CD4-positive, alpha-beta T cell treated with Interleukin-10 for 1 hour (primary cell): Measurements from ENCODE around the gene IST1.
"Not testable (repeated sequence)": the region's sequence is repeated elsewhere in the genome, so short reads cannot be mapped to it uniquely, and the experiment has no call there.

Experiments
- DNase-seq: peaks from one replicate; pipeline ENCODE4 v3.0.0-alpha.2; 2020

The IST1 gene

DNA sequence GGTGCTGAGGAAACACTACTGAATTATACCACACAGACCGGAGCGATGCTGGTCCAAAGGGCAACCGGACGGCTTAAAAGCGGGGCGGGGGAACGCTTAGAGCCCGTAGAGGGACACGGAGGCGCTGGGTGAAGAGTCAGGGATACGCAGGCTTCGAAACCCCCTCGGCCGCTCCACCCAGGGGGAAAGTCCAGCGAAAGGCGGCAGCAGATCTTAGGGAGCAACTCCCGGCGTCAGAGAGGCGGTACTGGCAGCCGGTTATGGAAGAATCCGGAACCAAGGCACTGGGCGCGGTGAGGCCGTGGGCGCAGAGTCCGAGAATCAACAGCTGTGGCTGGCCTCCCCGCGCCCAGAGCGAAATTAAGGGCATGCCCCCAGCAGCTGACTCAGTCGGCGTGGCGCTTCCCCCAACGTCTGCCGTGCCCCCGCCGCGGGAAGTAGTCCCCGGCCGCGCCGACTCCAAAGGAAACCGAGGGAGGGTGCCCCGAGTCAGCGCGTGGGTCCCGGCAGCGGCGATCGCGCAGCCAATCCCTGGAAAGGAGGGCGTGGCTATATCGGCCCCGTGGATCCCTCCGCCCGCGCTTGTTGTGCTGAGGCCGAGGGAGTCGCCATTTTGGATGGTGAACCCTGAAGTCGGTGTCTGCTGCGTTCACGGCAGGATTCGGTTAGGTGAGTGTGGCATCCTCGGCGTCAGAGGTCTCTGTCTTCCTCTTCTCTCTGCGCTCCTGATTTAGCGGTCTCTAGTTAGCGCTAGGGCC, at the start of gene IST1:
Gene IST1 (plus strand): TSS at position 611 of the 758 bp plus-strand sequence. CDS start 20,110 bp downstream, outside the sequence.
- peak; percentile 98 for DNase-seq

- peak; percentile 95 for DNase-seq
These were observed 49.5 kb upstream of the IST1 start, which contains the start of gene ATXN1L for GRCh38 chr16:71845639-71846430. Gene ATXN1L (plus strand): TSS chr16:71845976. CDS start chr16:71849741, 3,765 bp downstream.

DNA sequence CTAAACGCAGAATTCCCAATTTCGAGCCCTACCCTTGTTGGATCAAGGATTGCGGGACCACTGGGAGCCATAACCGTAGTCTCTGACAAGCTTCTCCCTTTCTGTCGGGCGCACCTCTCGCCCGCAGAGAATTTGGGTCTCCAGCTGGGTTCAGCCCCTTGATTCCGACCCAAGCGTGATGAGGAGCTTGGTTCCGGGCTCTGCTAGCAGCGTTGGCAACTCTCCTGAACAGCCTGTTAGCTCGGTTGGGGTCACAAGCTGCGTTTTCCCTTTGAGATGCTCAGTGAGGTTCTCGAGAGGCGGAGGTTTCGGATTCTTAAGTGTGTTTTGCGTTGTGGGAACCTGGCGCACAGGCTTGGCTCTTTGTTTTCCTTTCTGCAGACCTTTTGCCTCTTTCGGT, 48.9 kb upstream of the IST1 start:
- peak; percentile 21 for DNase-seq

DNA sequence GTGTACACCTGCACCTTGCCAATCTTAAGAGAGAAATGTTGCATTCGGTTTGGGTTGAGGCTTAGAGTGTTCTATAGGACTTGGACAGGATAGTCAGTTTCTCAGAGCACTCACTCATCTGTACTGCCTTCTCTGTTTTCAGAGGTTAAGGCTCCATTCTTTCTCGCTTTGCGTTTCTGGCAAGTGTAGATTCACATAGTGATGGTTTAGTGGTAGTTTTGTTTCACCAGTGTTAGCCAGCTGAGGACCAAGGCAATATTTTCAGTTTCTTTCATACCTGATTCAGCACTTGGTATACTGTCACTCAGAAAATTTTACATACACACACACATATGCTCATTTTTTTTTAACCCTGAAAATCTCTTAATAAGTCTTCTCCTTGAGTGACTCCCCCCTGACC, 48.2 kb upstream of the IST1 start:
- no peak for DNase-seq

DNA sequence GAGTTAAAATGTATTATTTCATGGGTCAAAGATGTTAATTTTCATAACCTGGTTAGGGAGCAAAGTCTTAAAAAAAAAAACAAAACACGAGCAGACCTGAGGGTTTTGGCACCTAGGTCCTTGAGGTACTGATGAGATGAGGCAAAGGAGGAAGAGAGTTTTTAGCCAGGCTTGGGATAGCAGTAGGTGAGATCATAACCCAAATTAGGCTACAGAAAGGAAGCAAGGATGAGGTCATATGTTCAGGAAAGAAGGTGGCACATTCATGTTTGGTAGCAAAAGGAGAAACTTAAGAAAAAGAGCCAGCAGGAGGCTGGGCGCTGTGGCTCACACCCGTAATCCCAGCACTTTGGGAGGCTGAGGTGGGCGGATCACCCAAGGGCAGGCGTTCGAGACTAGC, 46.7 kb upstream of the IST1 start:
- no peak for DNase-seq

DNA sequence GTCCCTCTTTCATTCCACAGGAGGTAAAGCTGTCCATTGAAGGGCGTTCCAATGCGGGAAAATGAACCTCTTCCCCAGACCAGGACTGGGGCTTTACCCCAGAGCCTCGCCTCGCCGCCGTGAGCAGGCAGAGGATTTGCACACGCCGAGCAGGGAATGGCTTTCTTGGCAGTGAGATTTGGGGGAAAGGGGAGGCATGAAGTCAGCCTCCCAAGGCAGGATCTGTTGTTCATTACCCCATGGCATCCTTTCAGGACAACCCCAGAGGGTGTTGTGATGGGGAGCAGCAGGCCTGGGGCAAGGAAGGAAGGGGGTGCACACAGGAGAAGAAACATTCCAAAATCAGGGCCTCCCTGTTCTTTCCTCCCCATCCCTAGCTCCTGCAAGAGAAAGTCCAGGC, 43.6 kb upstream of the IST1 start:
- no peak for DNase-seq

DNA sequence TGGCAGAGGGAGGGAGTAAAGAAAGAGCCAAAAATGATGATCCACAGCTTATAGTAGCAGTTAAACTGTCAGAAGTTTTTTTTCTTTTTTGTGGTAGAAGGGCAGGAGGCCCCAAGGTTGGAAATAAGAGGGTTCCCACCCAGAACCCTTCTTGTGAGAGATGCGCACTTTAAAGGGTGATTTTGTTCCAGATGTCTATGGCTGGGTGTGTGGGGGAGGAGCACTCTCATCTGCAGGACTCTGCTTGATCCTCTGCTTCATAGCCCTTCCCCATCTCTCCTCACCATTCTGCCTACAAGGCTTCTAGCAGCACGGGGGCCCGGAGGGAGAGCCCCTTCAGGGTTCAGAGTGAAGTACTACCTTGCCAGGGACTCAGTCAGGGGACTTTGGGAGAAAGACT, 43.2 kb upstream of the IST1 start:
- DNase-seq: no peak

DNA sequence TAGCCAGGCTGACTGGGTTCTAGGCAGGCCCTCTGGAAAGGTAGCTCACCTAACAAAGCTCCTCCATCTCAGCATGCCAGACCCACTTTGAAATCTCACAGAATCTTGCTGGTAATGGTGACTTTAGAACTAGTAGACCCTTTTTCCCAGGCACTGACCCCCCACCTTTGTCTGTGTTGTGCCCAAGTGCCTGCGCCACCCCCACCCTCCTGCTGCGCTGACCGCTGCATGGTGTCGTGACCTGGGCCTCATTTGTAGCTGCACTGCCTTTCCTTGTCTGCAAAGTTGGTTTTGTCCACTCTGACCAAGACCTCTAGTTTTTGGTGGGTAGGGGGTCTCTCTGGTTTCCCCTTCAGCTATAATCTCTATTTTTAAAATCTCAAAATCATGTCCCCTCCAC, 42.8 kb upstream of the IST1 start:
- DNase-seq: no peak

DNA sequence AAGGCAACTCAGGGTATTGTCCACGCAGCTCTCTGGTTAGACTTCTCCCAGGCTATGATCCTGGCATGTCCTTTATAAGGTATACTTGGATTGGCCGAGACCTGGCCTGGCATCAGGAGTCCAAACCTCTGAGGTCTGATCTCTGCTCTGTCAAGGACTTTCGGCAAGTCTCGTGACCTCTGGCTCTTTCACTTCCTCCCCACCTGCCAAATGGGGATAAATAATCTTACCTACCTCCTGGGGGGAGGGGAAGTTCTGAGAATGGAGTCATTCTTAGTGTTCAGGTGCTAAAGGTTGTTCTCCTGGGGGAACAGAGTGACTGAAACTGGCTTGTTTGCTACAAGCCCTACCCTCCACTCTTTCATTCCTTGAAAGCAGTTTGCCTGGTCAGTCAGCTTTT, 41.9 kb upstream of the IST1 start:
- DNase-seq: no peak

- no peak for DNase-seq
These were observed 40.9 kb upstream of the IST1 start for GRCh38 chr16:71854369-71854948.

DNA sequence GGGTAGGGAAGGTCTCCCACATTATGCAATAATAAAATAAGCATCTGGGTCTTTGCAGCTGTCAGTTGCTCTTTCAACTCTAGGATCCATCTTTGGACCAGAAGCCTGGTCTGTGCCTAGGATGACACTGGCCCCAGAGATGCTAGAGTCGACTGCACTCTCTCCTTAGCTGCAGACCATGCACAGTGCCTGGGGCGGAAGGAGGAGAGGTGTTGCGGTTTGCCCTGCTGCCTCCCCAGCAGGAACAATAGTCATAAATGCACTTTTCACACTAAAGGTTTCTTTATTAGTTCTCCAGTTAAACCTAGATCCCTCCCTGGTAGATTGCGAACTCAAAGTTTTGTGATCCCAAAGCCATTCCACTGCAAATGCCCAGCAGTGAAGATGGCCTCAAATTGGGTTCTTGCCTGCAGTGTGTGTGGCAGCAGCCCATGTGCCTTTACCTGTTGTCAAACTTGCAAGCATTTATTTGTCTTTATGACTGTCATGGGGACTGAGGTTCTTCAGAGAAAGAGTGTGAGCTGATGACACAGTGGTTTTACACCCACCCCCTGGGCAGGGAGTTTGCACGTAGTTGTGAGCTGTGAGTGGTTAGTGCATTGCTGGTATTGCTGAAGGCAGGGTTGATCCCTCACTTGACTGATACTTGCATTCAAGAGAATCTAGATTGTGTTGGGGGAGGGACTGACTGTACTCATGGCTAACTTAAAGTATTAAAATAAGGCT, 39.2 kb upstream of the IST1 start:
- DNase-seq: peak; percentile 42

- no peak for DNase-seq
These were observed 35.4 kb upstream of the IST1 start for GRCh38 chr16:71859762-71860521.

GRCh38 chr16:71863995-71864394, 31.3 kb upstream of the IST1 start:
- no peak for DNase-seq

DNA sequence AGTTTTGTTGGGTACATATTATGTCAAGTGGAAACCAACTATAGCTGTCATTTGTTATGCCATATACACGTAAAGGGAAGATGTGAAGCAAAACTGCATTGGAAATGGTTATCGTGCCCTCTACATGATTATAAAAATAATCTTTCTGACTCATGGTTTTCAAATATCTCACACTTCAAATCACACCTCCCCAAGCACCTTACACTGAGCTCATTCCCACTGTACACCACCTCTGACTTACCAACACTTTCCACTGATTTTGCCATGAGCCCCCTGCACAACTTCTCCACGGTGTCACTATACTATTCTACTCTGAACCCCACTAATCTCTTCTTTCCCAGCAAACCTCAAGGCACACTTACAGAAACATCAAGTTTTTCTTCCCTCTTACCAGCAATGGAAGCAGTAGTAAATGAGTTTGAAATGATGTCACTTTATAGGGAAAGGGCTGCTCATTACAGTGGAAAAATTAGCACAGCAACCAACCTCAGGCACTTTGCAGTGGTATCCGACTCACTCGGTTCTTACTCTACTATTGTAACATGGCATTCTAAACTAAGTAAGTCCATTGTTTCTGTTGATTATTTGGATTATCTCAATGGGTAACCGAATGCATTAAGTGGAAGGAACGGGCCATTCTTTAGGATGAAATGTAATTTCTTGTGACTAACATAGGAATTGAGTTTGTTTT, 30.0 kb upstream of the IST1 start:
- DNase-seq: no peak

DNA sequence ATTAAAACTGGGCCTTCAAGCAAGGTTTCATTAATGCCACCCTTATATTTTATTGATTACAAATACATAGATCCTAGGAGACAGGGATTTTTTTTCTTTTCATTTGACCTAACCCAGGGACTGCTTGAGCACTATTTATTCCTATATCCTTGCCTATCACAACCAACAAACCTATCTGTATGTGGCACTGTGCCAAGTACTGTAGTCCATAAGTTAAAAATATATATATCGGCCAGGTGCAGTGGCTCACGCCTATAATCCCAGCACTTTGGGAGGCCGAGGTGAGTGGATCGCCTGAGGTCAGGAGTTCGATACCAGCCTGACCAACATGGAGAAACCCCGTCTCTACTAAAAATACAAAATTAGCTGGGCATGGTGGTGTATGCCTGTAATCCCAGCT, 28.2 kb upstream of the IST1 start:
- not testable (repeated sequence) for DNase-seq

GRCh38 chr16:71867939-71868338, 27.4 kb upstream of the IST1 start:
- DNase-seq: no peak

DNA sequence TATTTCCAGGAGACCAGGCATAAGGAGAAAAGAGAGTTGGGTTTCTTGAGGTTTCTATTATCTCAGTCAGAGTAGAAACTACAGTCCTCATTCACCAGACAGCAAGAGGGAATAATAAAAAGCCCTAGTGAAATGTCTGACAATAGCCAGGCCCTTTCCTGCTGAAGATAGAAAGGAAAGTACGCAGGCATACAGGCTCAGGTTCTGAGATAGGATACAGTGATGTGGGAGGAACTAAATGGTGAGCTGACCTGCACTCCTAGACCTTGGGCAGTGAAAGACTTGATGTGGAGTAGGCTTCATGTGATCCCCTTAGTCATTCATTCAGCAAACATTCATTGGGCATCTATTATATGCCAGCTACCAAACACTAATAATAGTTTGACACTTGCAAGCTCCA, 26.2 kb upstream of the IST1 start:
- DNase-seq: no peak

GRCh38 chr16:71870818-71871217, 24.5 kb upstream of the IST1 start:
- DNase-seq: no peak

DNA sequence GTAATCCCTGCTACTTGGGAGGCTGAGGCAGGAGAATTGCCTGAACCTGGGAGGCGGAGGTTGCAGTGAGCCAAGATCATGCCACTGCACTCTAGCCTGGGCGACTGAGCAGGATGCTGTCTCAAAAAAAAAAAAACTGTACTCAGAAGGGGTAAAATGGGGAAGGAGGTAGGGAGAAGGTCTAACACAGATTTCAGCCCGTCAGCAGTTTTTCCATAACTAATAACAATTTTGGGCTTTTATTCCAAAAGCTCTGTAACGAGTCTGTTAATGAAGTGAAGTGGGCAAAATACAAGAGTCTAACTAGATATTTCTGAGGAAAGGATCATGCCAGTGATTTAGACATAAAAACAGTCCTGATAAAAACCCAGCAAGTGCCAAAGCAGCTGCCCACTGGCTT, 22.1 kb upstream of the IST1 start:
- DNase-seq: no peak

DNA sequence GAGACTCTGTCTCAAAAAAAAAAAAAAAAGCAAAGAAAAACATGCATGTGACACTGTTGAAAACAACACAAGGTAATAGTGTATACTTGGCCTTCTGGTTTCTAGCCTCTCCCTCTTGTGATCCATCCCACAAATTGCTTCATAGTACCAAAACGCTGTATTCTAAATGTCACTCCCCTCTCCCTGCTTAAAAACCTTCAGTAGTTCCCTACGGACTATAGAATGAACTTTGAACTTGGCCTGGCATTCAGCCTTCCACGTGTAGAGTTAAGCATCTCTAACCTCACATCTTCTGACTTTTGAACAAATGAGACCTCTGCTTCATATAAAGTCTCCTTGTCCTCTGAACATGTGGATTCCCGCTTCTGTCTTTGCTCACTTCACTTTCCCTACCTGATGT, 16.4 kb upstream of the IST1 start:
- no peak for DNase-seq

DNA sequence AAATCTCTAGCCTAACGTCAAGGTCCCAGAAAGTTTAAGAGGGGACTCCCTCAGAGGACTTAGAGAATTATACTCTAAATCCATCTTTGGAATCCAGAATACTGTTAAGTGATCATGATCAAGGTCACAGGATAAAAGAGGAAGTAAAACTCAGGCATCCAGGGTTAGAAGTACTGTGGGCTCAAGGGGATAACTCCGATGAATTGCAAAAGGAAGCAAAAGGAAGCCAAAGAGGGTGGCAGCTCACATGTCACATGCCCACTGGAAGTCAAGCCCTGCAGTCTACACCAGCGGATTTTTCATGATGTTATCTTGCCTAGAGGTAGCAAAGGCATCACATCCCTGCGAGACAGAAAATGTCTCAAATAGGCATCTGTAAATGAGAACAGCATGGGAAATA, 15.2 kb upstream of the IST1 start:
- DNase-seq: no peak
